GM19238 (cell line): Measurements from ENCODE around the gene PLEKHA1.

Experiments used
- DNase-seq: peaks from one replicate; pipeline ENCODE4 v3.0.0; 2011; ENCODE audit warnings: low spot score; ENCODE audit not compliant: insufficient read length

PLEKHA1 gene

DNA sequence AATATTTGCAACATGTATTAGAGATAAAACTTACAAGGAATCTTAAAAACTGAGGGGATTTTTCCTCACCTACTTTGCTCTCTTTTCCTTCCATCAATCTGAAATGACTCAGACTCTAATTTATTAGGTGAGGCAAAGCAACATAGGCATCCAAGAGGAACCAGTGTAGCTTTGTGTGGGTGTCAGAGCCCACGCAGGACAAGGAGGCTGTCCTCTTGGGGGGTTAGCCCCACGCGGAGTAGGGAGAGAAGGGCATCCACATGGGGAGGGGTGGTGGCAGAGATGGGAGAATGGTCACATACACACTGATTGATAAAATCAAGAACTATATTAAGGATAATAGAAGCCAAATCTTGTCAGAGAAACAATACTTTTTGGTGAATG lies 46.1 kb downstream of the PLEKHA1 start:
- DNase-seq = no peak

DNA sequence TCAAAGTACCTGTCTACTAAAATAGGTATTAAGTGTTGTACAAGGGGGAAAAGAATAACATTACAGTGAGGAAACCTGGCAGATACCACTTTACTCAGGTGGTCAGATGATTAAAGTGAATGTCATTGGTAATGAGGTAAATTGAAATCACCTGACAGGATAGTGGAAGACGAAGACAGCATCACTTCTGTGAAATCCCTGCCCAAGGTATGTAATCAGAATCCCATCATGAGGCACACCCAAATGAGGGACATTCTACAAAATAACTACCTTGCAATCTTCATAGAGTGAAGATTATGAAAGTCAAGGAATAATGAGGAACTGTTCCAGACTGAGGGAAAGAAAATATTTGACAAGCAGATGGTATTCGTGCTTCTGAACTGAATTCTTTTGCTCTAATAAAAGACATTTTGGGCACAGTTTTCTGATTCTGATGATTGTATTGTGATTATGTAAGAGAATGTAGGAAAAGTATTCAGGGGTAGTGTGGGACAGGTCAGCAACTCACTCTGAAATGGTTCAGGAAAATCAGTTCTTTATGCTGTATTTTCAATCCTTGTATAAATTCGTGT lies 46.6 kb downstream of the PLEKHA1 start:
- DNase-seq = no peak

DNA sequence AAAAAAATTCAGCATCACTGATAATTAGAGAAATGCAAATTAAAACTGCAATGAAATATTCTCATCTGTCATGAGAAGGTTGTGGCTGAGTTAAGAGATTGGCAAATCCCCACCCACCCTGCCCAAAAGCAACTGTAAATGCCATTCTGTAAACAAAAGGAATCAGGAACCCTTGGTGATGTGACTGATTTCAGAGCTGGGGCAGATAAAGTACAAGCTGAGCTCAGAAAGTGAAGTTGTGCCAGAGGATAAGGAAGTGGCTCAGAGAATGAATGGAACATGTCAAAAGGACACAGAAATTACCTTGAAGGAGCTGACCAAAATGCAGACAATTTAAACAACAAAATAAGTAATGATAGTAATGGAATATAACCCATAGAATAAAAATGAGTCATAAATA lies 47.2 kb downstream of the PLEKHA1 start:
- no peak for DNase-seq

DNA sequence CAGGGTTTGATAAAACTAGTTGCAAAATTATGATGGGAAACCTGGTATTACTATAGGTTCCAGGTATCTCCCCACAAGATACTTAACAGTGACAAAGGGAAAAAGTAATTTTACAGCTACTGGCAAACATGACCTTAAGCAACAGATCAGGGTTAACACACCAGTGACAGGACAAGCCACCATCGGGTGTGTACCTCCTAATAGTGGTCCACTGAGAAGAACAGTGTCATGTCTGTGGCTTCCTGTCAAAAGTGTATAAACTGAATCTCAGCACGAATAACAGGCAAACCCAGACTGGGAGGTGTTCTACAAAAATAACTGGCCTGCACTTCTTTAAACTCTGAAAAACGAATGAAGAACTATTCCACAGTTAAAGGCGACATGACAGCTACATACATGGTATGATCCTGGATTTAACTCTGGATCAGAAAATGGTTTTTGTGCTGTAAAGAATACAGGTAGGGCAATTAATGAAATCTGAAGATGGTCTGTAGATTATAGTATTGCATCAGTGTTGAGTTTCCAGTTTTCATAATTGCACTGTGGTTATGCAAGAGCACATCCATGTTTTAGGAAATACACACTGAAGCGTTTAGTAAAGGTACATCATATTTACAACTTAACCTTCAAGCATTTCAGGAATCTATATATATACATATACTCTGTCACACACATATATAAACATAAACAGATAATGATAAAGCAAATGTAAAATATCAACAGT lies 47.9 kb downstream of the PLEKHA1 start:
- DNase-seq = no peak

DNA sequence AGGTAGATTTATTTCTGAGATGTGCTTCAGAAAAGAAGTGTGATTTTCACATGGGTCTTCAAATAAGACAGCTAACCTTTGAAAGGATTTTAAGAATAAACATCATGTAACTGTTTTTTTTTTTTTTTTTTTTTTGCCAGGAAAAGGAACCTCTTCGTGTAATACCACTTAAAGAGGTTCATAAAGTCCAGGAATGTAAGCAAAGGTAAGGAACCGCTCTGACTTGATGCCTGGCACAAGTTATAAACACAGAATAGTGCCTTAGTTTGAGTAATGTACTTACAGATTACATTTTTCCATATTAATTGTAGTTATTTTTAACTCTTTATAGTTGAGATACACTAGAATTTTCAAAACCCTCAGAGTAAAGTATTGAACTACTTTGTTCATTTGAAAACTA lies 49.6 kb downstream of the PLEKHA1 start:
- no peak for DNase-seq

DNA sequence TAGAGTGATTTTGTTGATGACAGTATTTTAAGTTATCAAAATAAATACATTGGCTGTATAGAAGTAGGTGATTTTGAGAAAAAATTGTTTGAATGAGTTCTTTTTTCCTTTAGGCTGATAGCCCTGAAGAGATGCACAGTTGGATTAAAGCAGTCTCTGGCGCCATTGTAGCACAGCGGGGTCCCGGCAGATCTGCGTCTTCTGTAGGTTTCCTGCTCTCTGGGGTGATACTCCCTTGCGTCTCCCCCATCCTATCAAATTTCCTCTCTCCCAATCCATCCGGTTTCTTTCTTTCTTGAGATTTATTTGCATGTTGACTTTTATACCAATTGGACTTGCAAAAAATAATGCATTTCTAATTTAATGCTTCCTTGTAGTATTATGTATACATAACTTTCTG lies 52.3 kb downstream of the PLEKHA1 start:
- DNase-seq = no peak

DNA sequence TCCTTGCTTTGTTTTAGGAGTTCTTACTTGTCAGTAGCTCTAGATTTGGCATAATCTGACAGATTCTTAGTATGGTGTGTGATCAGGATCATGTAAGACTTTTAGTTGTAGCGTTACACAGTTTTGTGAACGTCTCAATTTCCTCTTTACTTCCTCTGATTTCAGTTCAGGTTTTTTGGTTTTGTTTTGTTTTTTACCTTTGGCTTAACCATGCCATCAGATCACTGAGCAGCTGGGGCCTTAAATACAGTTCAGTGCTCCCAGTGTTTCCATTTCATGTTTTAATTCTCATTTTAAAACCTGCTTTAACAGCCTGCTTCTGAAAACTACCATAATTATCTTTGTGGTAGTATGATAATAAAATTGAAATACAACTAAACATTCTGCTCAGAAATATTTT lies 52.8 kb downstream of the PLEKHA1 start:
- DNase-seq = no peak

DNA sequence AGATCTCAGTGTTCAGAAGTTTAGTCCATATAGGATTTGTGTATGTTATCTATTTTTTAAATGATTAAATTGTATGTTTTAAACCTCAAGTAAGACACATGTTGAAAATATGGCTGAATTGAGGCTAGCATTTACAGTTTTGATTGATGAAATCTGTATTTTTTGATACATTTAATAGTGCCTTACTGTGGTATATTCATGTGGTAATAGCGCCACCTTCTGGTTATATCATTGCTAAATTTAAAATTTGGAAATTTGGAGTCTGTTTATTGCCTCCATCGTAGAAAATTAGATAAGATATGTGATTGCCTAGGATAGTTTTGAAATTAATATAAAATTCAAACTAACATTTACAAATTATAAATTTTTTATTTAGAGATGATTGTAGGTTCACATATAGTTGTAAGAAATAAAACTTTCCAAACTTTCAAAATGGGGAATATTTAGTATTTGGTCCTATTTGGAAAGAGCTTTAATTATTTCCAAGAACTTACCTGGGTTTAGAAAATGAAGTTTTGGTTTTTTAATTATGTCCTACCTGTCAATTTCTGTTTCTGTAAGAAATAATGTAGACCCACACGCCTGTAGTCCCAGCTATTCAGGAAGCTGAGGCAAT lies 60.8 kb downstream of the PLEKHA1 start:
- DNase-seq = no peak

DNA sequence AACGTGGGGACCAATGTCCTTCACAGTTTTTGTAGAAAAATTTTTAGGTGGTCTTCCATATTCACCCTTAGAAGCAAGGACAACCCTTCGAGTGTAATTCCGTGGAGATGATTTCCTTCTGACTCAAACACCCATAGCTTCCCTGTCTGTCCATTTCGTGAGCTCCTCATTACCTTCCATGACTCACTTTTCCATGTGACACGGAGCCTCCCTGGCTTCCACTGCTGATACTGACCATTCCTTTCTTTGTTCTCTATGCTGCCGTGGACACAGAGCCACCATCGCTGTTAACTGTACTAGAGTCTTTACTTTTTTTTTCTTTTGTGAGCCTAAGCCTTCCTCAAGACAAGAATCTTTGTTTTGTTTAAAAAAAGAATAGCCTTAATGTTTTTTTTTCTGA lies 67.5 kb downstream of the PLEKHA1 start:
- DNase-seq = no peak

DNA sequence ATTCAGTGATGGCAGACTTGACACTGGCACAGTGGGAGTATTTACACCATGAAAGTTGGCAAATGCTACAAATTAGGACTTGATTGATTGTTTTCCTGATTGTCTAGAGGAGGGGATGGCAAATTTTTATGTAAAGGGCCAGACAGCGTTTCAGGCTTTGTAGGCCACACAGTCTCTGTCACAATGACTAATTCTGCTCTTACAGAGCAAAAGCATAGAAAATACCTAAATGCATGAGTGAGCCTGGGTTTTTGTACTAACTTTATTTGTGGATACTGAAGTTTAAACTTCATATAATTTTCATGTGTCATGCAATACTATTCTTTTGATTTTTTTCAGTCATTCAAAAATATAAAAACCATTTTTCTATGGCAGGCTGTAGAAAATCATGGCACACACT lies 71.0 kb downstream of the PLEKHA1 start:
- DNase-seq = no peak

DNA sequence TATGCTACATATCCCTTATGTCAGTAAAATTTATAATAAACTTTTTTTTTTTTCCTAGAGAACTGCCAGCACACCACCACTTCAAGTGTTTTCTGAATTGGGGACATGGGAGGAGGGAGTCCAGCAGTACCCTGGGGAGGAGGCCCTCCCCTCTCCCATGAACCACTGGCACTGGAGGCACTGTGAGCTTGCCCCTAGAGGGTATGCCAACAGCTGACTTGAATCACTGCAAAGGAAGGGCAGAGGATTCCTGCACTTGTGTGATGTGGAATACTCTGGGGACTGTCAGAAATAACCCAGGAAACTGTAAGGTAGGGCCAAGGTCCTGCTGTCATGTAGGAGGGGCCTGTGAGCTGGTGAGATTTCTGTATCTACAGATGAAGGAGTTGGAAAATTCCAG lies 71.4 kb downstream of the PLEKHA1 start:
- DNase-seq = no peak

DNA sequence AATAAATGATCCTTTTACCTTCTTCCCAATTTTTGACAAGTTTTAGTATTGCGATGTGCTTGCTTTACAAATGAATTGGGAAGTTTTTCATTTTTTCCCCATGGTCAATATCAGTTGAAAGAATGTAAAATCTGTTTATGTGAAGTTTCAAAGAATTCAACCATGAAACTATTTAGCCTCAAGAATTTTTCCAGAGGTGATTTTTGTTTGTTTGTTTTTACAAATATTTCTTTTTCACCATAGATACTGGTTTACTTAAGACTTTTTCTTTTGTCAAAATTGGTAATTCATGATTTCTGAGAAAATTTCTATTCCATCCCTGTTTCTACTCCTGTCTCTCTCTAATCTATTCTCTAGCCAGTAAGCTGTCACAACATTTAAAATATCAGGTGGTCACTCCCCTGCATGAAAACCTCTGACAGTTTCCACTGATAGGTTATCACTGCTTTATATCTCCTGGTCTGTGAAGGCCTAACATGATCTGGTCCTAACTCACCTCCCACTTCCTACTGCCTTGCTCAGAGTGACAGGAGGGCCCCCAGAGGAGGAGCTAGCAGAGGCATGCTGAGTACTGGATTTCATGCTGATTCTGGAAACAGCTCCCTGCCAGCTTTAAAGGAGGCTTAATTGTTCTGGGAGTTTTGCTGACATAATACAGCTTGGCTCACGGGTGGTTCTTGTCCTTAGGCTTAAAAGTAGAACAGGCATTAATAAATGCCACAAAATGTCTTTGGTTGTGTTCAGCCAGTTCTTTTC lies 72.3 kb downstream of the PLEKHA1 start:
- DNase-seq = no peak

DNA sequence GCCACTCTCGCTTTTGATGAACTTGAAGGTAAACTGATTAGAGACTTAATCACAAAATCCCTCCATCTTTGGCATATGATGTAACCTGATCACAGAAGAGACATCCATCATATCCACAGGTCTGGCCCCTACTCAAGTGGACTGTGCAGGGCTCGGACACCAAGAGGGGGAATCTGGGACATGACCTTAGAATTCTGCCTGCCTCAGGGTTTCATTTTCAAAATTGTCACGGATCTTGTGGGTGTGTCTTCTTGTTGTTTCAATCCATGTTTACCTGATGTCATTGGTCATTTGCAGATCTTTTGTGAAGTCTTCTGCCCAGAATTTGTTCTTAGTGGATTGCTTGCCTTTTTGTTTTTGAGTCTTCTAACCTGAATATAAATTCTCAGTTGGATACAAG lies 74.1 kb downstream of the PLEKHA1 start:
- DNase-seq = no peak

DNA sequence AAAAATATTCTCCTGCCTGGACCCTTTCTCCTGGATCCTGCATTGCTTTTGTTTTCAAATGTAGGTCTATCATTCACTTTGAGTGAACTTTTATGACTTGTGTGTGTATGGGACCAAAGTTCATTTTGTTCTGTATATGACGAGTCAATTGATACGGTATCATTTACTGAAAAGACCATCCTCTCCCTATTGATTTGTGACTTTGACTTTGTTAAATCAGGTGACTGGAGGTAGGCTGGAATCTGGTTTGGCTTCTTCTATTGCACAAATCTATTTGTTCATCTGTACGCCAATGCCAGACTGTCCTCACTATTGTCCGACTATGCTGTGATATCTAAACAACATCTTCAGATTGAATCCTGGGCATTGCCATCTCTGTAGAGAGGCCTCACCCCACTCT lies 74.6 kb downstream of the PLEKHA1 start:
- DNase-seq = no peak

DNA sequence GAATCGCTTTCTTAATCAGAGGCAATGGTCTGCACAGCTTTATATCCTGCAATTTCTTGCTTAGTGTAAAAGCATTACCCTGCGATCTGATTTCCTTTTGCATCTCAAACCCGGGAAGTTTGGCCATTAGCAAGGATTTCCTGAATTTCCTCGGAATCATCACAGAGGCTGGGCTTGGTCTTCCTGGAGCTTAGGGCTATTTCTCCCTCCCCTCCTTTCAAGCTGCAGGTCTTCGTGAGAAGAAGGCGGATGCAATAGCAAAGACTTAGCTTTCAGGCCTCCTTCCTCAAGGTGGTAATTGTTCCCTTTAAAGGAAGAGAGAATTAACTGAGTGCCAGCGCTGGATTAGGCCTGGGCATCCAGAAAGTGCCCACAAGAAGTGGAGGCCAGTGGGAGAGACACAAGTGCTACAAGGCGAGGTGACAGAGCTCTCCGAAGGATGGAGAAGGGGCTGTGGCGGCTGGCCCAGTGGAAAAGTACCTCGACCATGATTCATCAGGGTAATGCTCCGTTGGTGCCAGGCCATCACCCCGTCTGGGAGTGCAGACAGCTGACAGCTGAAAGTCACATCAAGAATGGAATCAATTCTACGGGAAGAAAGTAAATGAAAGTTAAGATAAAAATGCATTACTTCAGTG lies 76.0 kb downstream of the PLEKHA1 start:
- no peak for DNase-seq

DNA sequence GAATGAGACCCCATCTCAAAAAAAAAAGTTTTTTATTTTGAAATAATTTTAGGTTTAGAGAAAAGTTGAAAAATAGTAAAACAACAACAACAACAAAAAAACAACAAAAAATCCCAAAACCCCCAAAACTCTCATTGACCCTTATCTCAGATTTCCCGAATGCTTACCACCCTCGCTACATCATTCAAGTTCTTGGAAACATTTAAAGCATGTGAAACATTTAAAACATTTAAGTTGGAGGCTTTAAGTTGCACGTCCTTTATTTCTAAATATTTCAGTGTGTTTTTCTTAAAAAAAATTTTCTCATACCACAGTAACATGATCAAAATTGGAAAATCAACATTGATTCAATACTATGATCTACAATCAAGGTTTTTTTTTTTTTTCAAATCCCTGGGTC lies 79.6 kb downstream of the PLEKHA1 start:
- DNase-seq = no peak

DNA sequence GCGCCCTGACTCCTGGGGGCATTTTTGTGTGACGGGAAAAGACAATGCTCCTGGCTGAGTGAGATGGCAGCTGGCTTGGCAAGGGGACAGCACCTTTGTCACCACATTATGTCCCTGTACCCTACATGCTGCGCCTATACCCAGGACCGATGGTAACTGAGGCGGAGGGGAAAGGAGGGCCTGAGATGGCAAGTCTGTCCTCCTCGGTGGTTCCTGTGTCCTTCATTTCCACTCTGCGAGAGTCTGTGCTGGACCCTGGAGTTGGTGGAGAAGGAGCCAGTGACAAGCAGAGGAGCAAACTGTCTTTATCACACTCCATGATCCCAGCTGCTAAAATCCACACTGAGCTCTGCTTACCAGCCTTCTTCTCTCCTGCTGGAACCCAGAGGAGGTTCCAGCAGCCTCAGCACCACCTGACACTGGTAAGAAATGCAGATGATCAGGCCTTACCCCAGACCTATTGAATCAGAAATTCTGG lies 80.1 kb downstream of the PLEKHA1 start, which contains the start of gene ARMS2:
Gene ARMS2, plus strand, starts transcription at position 51 of the 478 bp plus-strand sequence. Its CDS starts 75 bp downstream, at position 126.
- no peak for DNase-seq

DNA sequence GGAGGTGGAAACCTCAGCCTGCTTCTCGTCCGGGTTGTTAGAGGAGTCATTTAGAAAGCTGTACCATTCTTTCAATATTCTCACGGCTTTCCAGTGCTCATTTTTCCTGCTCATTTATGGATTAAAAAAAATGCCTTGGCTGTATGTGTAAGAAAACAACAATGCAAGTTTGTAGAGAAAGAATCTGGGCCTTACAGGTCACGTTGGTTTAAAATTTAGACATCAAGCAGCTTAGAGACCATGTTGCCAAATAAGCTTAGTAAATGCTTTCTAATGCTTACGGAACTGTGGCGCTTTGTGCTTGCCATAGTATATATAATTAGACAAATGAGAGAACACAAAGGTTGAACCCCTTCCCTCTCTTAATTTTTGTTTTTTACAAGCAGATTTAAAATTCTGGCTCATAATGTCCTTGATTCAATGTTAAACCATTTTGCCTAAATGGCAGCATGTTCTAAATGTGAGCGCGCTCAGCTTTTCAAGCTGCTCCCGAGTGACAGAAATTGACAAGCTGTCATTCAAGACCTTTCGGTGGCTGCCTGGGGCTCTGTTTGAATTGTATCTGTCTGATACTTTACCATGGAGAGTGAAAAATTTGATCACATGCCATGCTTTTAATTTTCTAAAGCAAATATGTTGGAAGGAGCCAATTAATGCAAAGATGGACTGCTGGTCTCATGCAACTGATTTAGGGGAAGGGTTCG lies 81.0 kb downstream of the PLEKHA1 start:
- DNase-seq = no peak

DNA sequence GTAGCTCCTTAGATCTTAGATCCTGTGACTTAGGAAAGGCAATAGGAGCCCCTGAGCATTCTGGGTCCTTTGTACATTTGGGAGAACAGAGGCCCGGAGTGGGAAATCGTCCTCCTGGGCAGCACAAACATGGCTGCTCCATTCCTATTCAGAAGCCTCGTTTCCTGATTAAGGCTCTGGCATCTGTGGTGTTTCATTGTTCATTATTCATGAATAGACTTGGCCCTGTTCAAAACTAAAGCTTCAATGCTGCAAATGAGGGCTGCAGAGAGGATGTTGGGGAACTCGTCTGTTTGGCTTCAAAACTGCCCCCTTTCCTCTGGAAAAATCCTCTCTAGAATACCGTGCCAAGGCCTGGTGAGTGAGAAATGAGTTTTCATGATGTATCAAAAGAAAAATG lies 83.4 kb downstream of the PLEKHA1 start:
- no peak for DNase-seq

DNA sequence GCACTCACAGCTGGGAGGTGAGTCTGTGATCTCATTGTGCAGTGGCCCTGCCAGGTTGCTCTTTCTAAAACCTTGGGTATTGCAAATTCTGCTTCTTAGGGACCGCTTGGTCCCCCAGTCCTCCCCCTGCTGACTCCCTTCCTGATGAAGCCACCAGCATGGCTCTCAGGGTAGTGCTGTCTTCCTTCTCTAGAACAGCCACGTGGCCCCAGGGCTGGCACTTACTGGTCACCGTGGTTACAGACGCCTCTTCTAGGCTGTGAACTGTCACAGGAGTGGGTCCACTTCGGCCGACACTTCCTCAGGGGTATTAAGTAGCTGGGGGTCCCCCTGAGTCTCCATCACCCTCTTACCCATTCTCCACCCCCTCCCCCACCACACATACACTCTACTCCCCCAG lies 84.2 kb downstream of the PLEKHA1 start:
- DNase-seq = no peak
